IMR-90 (cell line): ENCODE results near the gene URB1. TPM values are rescaled to one million over a fixed set of nuclear protein-coding genes. Genes with fewer than 3 reads are reported as not detected.

Experiments used
- ATAC-seq: fragments of 200-7000 bp; cut with Tn5 transposase; 2 replicates; pipeline ENCODE4 v1.9.1; 2020; ENCODE audit warnings: low read depth, mild to moderate bottlenecking, moderate library complexity
- BruUV-seq: library from RNA; stranded (reverse); fragments of 400-500 nt; replicated peaks from 2 replicates; lab custom pipeline; 2021; lab: Mats Ljungman, UMichigan
- CTCF ChIA-PET: fragments of 300-600 bp; formaldehyde crosslinking; extraction: SDS; loops from one replicate; lab custom pipeline; 2021; ENCODE audit warnings: antibody characterized with exemption; lab: Yijun Ruan, JAX
- POLR2A ChIA-PET: fragments of 300-600 bp; sonication (Branson Sonifier 250); formaldehyde crosslinking; loops from one replicate; lab custom pipeline; 2022; ENCODE audit warnings: antibody characterized with exemption; ENCODE audit not compliant: unreplicated experiment; lab: Charles Lee
- DNase-seq: peaks from one replicate; pipeline ENCODE4 v3.0.0; 2013
- H2AFZ ChIP-seq: replicated peaks from 2 replicates; pipeline ENCODE3; 2013; ENCODE audit warnings: low read length, mild to moderate bottlenecking; ENCODE audit not compliant: poor library complexity
- H2AK5ac ChIP-seq: 2 replicates; pipeline ENCODE4 v1.6.1; 2013; ENCODE audit warnings: low read depth, low read length, inconsistent platforms
- H2AK9ac ChIP-seq: replicated peaks from 2 replicates; pipeline ENCODE3; 2013; ENCODE audit warnings: mild to moderate bottlenecking, low read depth, low read length, moderate library complexity; ENCODE audit not compliant: poor library complexity
- H2BK120ac ChIP-seq: 2 replicates; pipeline ENCODE4 v1.6.1; 2013; ENCODE audit warnings: low read depth, low read length, inconsistent platforms
- H2BK15ac ChIP-seq: 3 replicates; pipeline ENCODE4 v1.6.1; 2013; ENCODE audit warnings: low read depth, low read length, inconsistent platforms
- H2BK20ac ChIP-seq: 2 replicates; pipeline ENCODE4 v1.6.1; 2013; ENCODE audit warnings: low read depth, mild to moderate bottlenecking, inconsistent platforms, low read length, moderate library complexity
- H2BK5ac ChIP-seq: 2 replicates; pipeline ENCODE4 v1.6.1; 2013; ENCODE audit warnings: mild to moderate bottlenecking, low read depth, low read length, inconsistent platforms; ENCODE audit not compliant: poor library complexity, severe bottlenecking
- H3K14ac ChIP-seq: replicated peaks from 2 replicates; pipeline ENCODE4 v1.6.1; 2013; ENCODE audit warnings: low read depth, low read length, inconsistent platforms
- H3K18ac ChIP-seq: 2 replicates; pipeline ENCODE4 v1.6.1; 2013; ENCODE audit warnings: low read depth, low read length, control low read depth
- H3K23ac ChIP-seq: 2 replicates; pipeline ENCODE4 v1.6.1; 2013; ENCODE audit warnings: low read depth, low read length, inconsistent platforms
- H3K27ac ChIP-seq: 2 replicates; pipeline ENCODE4 v1.5.1; 2013; ENCODE audit warnings: mild to moderate bottlenecking, control low read depth, low read length; ENCODE audit not compliant: insufficient read depth
- H3K27me3 ChIP-seq: 2 replicates; pipeline ENCODE4 v1.6.1; 2013; ENCODE audit warnings: low read length; ENCODE audit not compliant: control insufficient read depth, insufficient read depth
- H3K36me3 ChIP-seq: 2 replicates; pipeline ENCODE4 v1.6.1; 2013; ENCODE audit warnings: low read length, mixed read lengths; ENCODE audit not compliant: control insufficient read depth, insufficient read depth
- H3K4ac ChIP-seq: 2 replicates; pipeline ENCODE4 v1.6.1; 2013; ENCODE audit warnings: low read depth, low read length, inconsistent platforms
- H3K4me1 ChIP-seq: 2 replicates; pipeline ENCODE4 v1.6.1; 2013; ENCODE audit warnings: low read length, mixed read lengths; ENCODE audit not compliant: control insufficient read depth, insufficient read depth
- H3K4me2 ChIP-seq: 2 replicates; pipeline ENCODE4 v1.6.1; 2013; ENCODE audit warnings: low read depth, mild to moderate bottlenecking, control low read depth, low read length, moderate library complexity
- H3K4me3 ChIP-seq: 2 replicates; pipeline ENCODE4 v1.5.1; 2013; ENCODE audit warnings: low read depth, mild to moderate bottlenecking, control low read depth, low read length, moderate library complexity; ENCODE audit not compliant: insufficient read depth
- H3K56ac ChIP-seq: 2 replicates; pipeline ENCODE4 v1.6.1; 2013; ENCODE audit warnings: low read length, inconsistent platforms; ENCODE audit not compliant: insufficient read depth; ENCODE audit errors: extremely low read depth
- H3K79me1 ChIP-seq, 2 experiments: 2 replicates each; pipeline ENCODE4 v1.6.1; 2013; ENCODE audit warnings: low read length in 2 of 2, inconsistent platforms in 1 of 2, low read depth in 1 of 2
- H3K9ac ChIP-seq: 2 replicates; pipeline ENCODE4 v1.6.1; 2013; ENCODE audit warnings: low read depth, low read length, control low read depth
- H3K9me1 ChIP-seq: 2 replicates; pipeline ENCODE4 v1.6.1; 2013; ENCODE audit warnings: low read length, inconsistent platforms; ENCODE audit not compliant: insufficient read depth
- H3K9me3 ChIP-seq: 2 replicates; pipeline ENCODE4 v1.6.1; 2013; ENCODE audit warnings: low read length; ENCODE audit not compliant: control insufficient read depth, insufficient read depth
- H4K20me1 ChIP-seq: 2 replicates; pipeline ENCODE4 v1.6.1; 2013; ENCODE audit warnings: low read length, inconsistent platforms; ENCODE audit not compliant: insufficient read depth
- H4K5ac ChIP-seq: 2 replicates; pipeline ENCODE4 v1.6.1; 2013; ENCODE audit warnings: mild to moderate bottlenecking, low read depth, low read length, control low read depth
- H4K8ac ChIP-seq, 2 experiments: 2 replicates each; pipeline ENCODE4 v1.6.1; 2013; ENCODE audit warnings: low read depth in 2 of 2, low read length in 2 of 2, control low read depth in 1 of 2, inconsistent platforms in 1 of 2
- H4K91ac ChIP-seq: 2 replicates; pipeline ENCODE4 v1.6.1; 2013; ENCODE audit warnings: low read depth, low read length, inconsistent platforms; ENCODE audit not compliant: insufficient read depth
- BHLHE40 ChIP-seq: fragments of 150-350 bp; IDR thresholded peaks from 2 replicates; pipeline ENCODE4 v1.6.1; 2016; ENCODE audit warnings: mild to moderate bottlenecking, low read depth, low read length
- CEBPB ChIP-seq: IDR thresholded peaks from 2 replicates; pipeline ENCODE4 v1.6.1; 2012; ENCODE audit warnings: low read depth, low read length, improper control_type of control experiment
- CHD1 ChIP-seq: IDR thresholded peaks from 2 replicates; pipeline ENCODE4 v1.6.1; 2012; ENCODE audit warnings: low read depth, low read length, improper control_type of control experiment
- FOS ChIP-seq: fragments of 150-350 bp; IDR thresholded peaks from 2 replicates; pipeline ENCODE4 v1.6.1; 2016; ENCODE audit warnings: low read depth, low read length
- MAFK ChIP-seq: IDR thresholded peaks from 2 replicates; pipeline ENCODE4 v1.6.1; 2012; ENCODE audit warnings: low read depth, low read length, improper control_type of control experiment
- MAZ ChIP-seq: IDR thresholded peaks from 2 replicates; pipeline ENCODE4 v1.6.1; 2012; ENCODE audit warnings: low read depth, mild to moderate bottlenecking, low read length, improper control_type of control experiment, moderate library complexity, borderline replicate concordance
- MXI1 ChIP-seq: IDR thresholded peaks from 2 replicates; pipeline ENCODE4 v1.6.1; 2012; ENCODE audit warnings: low read depth, mild to moderate bottlenecking, low read length, moderate library complexity, borderline replicate concordance
- NFE2L2 ChIP-seq: fragments of 150-350 bp; IDR thresholded peaks from 2 replicates; pipeline ENCODE4 v1.6.1; 2016; ENCODE audit warnings: low read depth, mild to moderate bottlenecking, low read length
- POLR2A ChIP-seq: IDR thresholded peaks from 2 replicates; pipeline ENCODE4 v1.6.1; 2012; ENCODE audit warnings: mild to moderate bottlenecking, low read depth, low read length
- RAD21 ChIP-seq: IDR thresholded peaks from 2 replicates; pipeline ENCODE4 v1.6.1; 2012; ENCODE audit warnings: low read length, improper control_type of control experiment
- RCOR1 ChIP-seq: IDR thresholded peaks from 2 replicates; pipeline ENCODE4 v1.6.1; 2012; ENCODE audit warnings: mild to moderate bottlenecking, low read length, improper control_type of control experiment; ENCODE audit not compliant: insufficient replicate concordance
- RFX5 ChIP-seq: IDR thresholded peaks from 2 replicates; pipeline ENCODE4 v1.8.0; 2012; ENCODE audit warnings: low read depth, mild to moderate bottlenecking, low read length, moderate library complexity
- SMC3 ChIP-seq: fragments of 150-350 bp; IDR thresholded peaks from 2 replicates; pipeline ENCODE4 v1.6.1; 2016; ENCODE audit warnings: low read depth, mild to moderate bottlenecking, antibody characterized with exemption, low read length, moderate library complexity
- WGBS, 2 experiments: methylation state at CpG; one replicate each; pipeline versions ENCODE4 v1.1.5 to v1.1.7; 2013; ENCODE audit warnings: missing lambda C conversion rate in 2 of 2; ENCODE audit not compliant: insufficient read length in 1 of 2; ENCODE audit errors: extremely low coverage in 2 of 2; 5-methylcytosine and 5-hydroxymethylcytosine counted together
- dilution Hi-C: fragments of 300-500 bp; cut with HindIII; formaldehyde crosslinking; loops from one replicate; pipeline ENCODE4 v1.14.3; 2018; ENCODE audit warnings: low sequenced_read_pairs; ENCODE audit not compliant: unreplicated experiment
- in situ Hi-C: fragments of 300-500 bp; cut with MboI; formaldehyde crosslinking; loops from 3 replicates; pipeline ENCODE4 v1.14.3; 2019; ENCODE audit warnings: low sequenced_read_pairs, inconsistent platforms, mixed read lengths
- intact Hi-C: fragments of 100-400 bp; cut with micrococcal nuclease; formaldehyde crosslinking; loops from 2 replicates; pipeline ENCODE4 v1.10.0; 2022
- polyA plus RNA-seq, 3 experiments: library from polyadenylated mRNA; depleted of rRNA; stranded (reverse); fragments of >200 nt; gene quantifications; 2 replicates each; pipeline ENCODE4 v1.2.3, GENCODE V29; 2012; ENCODE audit warnings: low replicate concordance in 1 of 3
- total RNA-seq: library from RNA; depleted of rRNA; stranded (reverse); fragments of >200 nt; gene quantifications from 2 replicates; pipeline ENCODE4 v1.2.3, GENCODE V29; 2012
- TF ChIP-seq, protein P1 (sequence below): conservative IDR thresholded peaks from 2 replicates; pipeline ENCODE4 v1.5.1; 2012; ENCODE audit warnings: mild to moderate bottlenecking, low read depth, low read length, improper control_type of control experiment
- TF ChIP-seq, protein P2 (sequence below): fragments of 150-350 bp; IDR thresholded peaks from 2 replicates; pipeline ENCODE4 v1.6.1; 2016; ENCODE audit warnings: low read depth, mild to moderate bottlenecking, low read length, moderate library complexity, borderline replicate concordance
- TF ChIP-seq, protein P3 (sequence below): fragments of 150-350 bp; IDR thresholded peaks from 2 replicates; pipeline ENCODE4 v1.6.1; 2017; ENCODE audit warnings: mild to moderate bottlenecking, antibody characterized with exemption, low read length, low read depth

URB1 gene
- total and polyA plus RNA-seq, 2 of the 4 experiments (the other 2 are of a cell fraction) = 9.2 to 12.7 TPM

DNA sequence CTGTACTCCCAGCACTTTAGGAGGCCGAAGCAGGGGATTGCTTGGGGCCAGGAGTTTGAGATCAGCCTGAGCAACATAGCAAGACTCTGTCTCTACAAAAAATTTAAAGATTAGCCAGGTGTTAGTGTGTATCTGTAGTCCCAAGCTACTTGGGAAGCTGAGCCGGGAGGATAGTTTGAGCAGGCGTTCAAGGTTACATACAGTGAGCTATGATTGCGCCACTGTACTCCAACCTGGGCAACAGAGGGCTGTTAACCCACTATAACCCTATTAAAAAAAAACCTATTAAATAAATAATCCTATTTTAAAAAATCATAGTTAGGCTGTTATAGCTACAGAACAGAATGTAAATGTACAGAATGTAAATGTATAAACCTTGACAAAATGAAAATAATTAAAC is 116.1 kb downstream of the URB1 start:
- H4K5ac ChIP-seq = no peak overlapping the region
- CTCF ChIA-PET = no interaction called here
- H2BK15ac ChIP-seq = no peak overlapping the region
- H3K23ac ChIP-seq = no peak overlapping the region
- H3K14ac ChIP-seq = no peak overlapping the region
- in situ Hi-C loops (no loop called here), intact Hi-C loops (no loop called here), dilution Hi-C loops (no loop called here)
- H4K91ac ChIP-seq = no peak overlapping the region
- H3K9me3 ChIP-seq = no peaks in the 10 kb centered on the region
- POLR2A ChIA-PET = no interaction called here
- ATAC-seq = no peak
- H3K79me1 ChIP-seq = peaks cover 21 to 24% of the 10 kb centered on the region in 2 experiments
- no peak overlapping the region for H2AFZ ChIP-seq
- H2BK5ac ChIP-seq = no peak overlapping the region
- no peak overlapping the region for H2BK120ac ChIP-seq
- H2BK20ac ChIP-seq = no peak overlapping the region
- no peaks in the 10 kb centered on the region; the same call in none of the 2 replicates for H3K36me3 ChIP-seq
- H4K20me1 ChIP-seq = no peaks in the 10 kb centered on the region
- DNase-seq = no peak
- no peak overlapping the region for H3K18ac ChIP-seq
- no peak overlapping the region for H3K4me3 ChIP-seq
- WGBS, 2 experiments = no CpG with 5 or more reads among the region's 4 CpGs
- no peak overlapping the region for H3K56ac ChIP-seq
- peaks cover 6% of the 10 kb centered on the region; the same call in 1 of the 2 replicates for H3K9me1 ChIP-seq
- no peak overlapping the region for H3K4ac ChIP-seq
- H3K4me2 ChIP-seq = no peak overlapping the region
- TF ChIP-seq POLR2A = no peak
- no peak for TF ChIP-seq NFE2L2
- TF ChIP-seq BHLHE40 = no peak
- TF ChIP-seq RCOR1 = no peak
- TF ChIP-seq CEBPB = no peak
- TF ChIP-seq CHD1 = no peak
- TF ChIP-seq, protein P1, sequence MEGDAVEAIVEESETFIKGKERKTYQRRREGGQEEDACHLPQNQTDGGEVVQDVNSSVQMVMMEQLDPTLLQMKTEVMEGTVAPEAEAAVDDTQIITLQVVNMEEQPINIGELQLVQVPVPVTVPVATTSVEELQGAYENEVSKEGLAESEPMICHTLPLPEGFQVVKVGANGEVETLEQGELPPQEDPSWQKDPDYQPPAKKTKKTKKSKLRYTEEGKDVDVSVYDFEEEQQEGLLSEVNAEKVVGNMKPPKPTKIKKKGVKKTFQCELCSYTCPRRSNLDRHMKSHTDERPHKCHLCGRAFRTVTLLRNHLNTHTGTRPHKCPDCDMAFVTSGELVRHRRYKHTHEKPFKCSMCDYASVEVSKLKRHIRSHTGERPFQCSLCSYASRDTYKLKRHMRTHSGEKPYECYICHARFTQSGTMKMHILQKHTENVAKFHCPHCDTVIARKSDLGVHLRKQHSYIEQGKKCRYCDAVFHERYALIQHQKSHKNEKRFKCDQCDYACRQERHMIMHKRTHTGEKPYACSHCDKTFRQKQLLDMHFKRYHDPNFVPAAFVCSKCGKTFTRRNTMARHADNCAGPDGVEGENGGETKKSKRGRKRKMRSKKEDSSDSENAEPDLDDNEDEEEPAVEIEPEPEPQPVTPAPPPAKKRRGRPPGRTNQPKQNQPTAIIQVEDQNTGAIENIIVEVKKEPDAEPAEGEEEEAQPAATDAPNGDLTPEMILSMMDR = no peak
- no peak for TF ChIP-seq RAD21
- no peak for TF ChIP-seq MXI1
- no peak for TF ChIP-seq RFX5
- no peak for TF ChIP-seq FOS
- TF ChIP-seq MAZ = no peak
- no peak for TF ChIP-seq MAFK
- TF ChIP-seq SMC3 = no peak
- TF ChIP-seq, protein P2, sequence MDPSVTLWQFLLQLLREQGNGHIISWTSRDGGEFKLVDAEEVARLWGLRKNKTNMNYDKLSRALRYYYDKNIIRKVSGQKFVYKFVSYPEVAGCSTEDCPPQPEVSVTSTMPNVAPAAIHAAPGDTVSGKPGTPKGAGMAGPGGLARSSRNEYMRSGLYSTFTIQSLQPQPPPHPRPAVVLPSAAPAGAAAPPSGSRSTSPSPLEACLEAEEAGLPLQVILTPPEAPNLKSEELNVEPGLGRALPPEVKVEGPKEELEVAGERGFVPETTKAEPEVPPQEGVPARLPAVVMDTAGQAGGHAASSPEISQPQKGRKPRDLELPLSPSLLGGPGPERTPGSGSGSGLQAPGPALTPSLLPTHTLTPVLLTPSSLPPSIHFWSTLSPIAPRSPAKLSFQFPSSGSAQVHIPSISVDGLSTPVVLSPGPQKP = no peak
- TF ChIP-seq, protein P3, sequence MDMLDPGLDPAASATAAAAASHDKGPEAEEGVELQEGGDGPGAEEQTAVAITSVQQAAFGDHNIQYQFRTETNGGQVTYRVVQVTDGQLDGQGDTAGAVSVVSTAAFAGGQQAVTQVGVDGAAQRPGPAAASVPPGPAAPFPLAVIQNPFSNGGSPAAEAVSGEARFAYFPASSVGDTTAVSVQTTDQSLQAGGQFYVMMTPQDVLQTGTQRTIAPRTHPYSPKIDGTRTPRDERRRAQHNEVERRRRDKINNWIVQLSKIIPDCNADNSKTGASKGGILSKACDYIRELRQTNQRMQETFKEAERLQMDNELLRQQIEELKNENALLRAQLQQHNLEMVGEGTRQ = no peak
- no peak overlapping the region for H2AK9ac ChIP-seq
- H2AK5ac ChIP-seq = no peak overlapping the region
- no peak overlapping the region for H3K9ac ChIP-seq
- BruUV-seq = no TSS peak
- H4K8ac ChIP-seq = no peak overlapping the region
- peaks cover 5% of the 10 kb centered on the region for H3K4me1 ChIP-seq
- H3K27me3 ChIP-seq = no peaks in the 10 kb centered on the region
- no peak overlapping the region for H3K27ac ChIP-seq
